ENCODE measurements around the gene YWHAB. TPM values are rescaled to one million over a fixed set of nuclear protein-coding genes. Genes with fewer than 3 reads are reported as not detected.

The YWHAB gene
- total and polyA plus RNA-seq, 3 experiments from 2014 or later: 275 to 661 (median 276) TPM

DNA sequence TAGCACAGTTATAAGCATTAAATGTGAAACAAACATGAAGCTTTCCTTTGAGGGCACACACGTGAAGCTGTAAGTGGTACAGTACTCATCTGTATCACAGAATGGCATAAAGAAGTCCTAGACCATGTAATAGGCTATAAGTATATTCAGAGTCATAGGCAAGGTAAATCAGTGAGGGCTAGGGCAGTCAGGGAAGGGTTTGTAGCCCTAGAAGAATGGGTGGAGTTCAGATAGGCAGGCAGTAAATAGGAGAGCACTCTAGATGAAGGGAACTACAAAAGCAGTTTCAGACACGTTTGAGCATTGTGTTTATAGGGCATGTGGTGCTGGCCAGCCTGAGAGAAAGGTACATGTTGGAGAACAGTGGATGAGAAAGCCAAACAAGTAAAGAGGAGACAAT is 9.5 kb downstream of the YWHAB start:
- Histone ChIP-seq H3K27ac (ENCODE audit: low read depth, low read length) (no peak overlapping the region), H3K9me3 (ENCODE audit: low read length) (no peaks in the 10 kb centered on the region), H3K36me3 (ENCODE audit: insufficient read depth, low read length) (peaks cover 6% of the 10 kb centered on the region), H3K4me3 (ENCODE audit: low read length) (no peak overlapping the region), H3K27me3 (ENCODE audit: insufficient read depth, low read length, poor library complexity, severe bottlenecking) (no peaks in the 10 kb centered on the region), H3K4me1 (ENCODE audit: insufficient read depth, low read length) (peaks cover 86% of the 10 kb centered on the region)
- ChIA-PET CTCF (interaction anchor here (1.7 kb wide), 1 partner anchor 14 kb away, joined by 5 read pairs; the partner anchor contains the start of gene PABPC1L), POLR2A (no interaction called here)
- Mint-ChIP-seq H3K36me3 (peaks cover 0 to 53% (median 15%) of the 10 kb centered on the region in 3 donors), H3K9me3 (no peaks in the 10 kb centered on the region), H3K4me1 (peaks cover 74 to 93% (median 92%) of the 10 kb centered on the region in 3 donors), H3K27me3 (no peaks in the 10 kb centered on the region), H3K27ac (peak overlapping the region; percentile 1 to 86 (median 67)), H3K4me3 (peak overlapping the region in 5 of 7 donors; percentile 12 to 50 (median 32))
- no peak for DNase-seq

DNA sequence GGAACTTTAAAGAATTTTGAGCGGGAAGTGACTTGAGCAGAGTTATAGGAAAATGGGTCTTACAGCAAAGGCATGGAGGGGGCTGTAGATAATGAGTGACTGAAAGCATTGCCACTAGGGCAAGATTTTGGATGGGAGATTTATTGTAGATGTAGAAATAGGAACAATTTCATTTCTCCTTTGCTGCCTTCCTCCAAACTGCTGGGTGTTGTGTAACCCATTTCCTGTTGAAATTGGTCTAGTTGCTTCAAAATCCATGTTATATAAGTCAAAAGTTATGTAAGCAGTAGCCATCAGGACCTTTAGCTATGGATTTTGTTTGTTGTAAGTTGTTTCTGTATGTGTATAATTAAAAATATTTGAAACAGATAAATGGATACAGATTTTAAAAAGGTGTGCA is 11.1 kb downstream of the YWHAB start:
- DNase-seq: no peak
- Mint-ChIP-seq H3K4me3 (peak overlapping the region in 6 of 7 donors; percentile 21 to 82 (median 48)), H3K27ac (peak overlapping the region; percentile 22 to 86 (median 68)), H3K4me1 (peaks cover 77 to 94% (median 94%) of the 10 kb centered on the region in 3 donors), H3K36me3 (peaks cover 0 to 58% (median 19%) of the 10 kb centered on the region in 3 donors), H3K9me3 (no peaks in the 10 kb centered on the region), H3K27me3 (no peaks in the 10 kb centered on the region)
- Histone ChIP-seq H3K9me3 (ENCODE audit: low read length) (no peaks in the 10 kb centered on the region), H3K4me3 (ENCODE audit: low read length) (no peak overlapping the region), H3K36me3 (ENCODE audit: insufficient read depth, low read length) (peaks cover 8% of the 10 kb centered on the region), H3K27ac (ENCODE audit: low read depth, low read length) (no peak overlapping the region), H3K27me3 (ENCODE audit: insufficient read depth, low read length, poor library complexity, severe bottlenecking) (no peaks in the 10 kb centered on the region), H3K4me1 (ENCODE audit: insufficient read depth, low read length) (peaks cover 81% of the 10 kb centered on the region)
- ChIA-PET POLR2A (interaction anchor here (1.3 kb wide), 1 partner anchor 8 kb away, joined by 5 read pairs; no protein-coding TSS in a partner anchor), CTCF (interaction anchor here (1.5 to 1.7 kb wide), 2 partner anchors 13 to 145 kb away, joined by 3 to 5 read pairs; partner anchors contain the start of gene PABPC1L)

DNA sequence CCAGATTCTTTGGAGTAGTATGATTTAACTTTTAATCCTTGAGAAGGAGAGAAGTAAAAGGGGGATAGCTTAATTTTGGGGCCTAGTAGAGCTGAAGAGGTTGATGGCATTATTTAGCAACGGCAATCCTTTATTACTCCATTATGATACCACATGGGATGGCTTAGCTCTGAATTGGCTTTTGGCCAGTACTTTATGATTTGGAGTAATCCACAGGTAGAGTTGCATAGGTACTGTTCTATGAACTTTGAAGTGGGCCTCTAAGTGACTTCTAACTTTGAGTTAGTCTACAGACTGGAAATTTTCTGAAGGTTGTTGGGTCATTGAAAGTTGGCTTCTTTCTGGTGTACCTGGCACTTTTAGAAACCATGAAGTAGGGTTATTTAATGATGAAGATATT is 11.6 kb downstream of the YWHAB start:
- no peak for DNase-seq
- Histone ChIP-seq H3K4me1 (ENCODE audit: insufficient read depth, low read length) (peaks cover 76% of the 10 kb centered on the region), H3K27ac (ENCODE audit: low read depth, low read length) (no peak overlapping the region), H3K27me3 (ENCODE audit: insufficient read depth, low read length, poor library complexity, severe bottlenecking) (no peaks in the 10 kb centered on the region), H3K9me3 (ENCODE audit: low read length) (no peaks in the 10 kb centered on the region), H3K4me3 (ENCODE audit: low read length) (no peak overlapping the region), H3K36me3 (ENCODE audit: insufficient read depth, low read length) (peaks cover 14% of the 10 kb centered on the region)
- peaks cover 0 to 60% (median 17%) of the 10 kb centered on the region in 3 donors for H3K36me3 Mint-ChIP-seq
- no peaks in the 10 kb centered on the region for H3K9me3 Mint-ChIP-seq
- CTCF ChIA-PET: interaction anchor here (1.5 to 1.7 kb wide), 2 partner anchors 30 to 145 kb away, joined by 3 to 4 read pairs; no protein-coding TSS in a partner anchor
- no peaks in the 10 kb centered on the region for H3K27me3 Mint-ChIP-seq
- peak overlapping the region in 5 of 7 donors; percentile 20 to 82 (median 51) for H3K4me3 Mint-ChIP-seq
- H3K4me1 Mint-ChIP-seq: peaks cover 74 to 94% (median 90%) of the 10 kb centered on the region in 3 donors
- POLR2A ChIA-PET: interaction anchor here (1.3 kb wide), 1 partner anchor 9 kb away, joined by 5 read pairs; no protein-coding TSS in a partner anchor
- H3K27ac Mint-ChIP-seq: peak overlapping the region; percentile 22 to 86 (median 68)

DNA sequence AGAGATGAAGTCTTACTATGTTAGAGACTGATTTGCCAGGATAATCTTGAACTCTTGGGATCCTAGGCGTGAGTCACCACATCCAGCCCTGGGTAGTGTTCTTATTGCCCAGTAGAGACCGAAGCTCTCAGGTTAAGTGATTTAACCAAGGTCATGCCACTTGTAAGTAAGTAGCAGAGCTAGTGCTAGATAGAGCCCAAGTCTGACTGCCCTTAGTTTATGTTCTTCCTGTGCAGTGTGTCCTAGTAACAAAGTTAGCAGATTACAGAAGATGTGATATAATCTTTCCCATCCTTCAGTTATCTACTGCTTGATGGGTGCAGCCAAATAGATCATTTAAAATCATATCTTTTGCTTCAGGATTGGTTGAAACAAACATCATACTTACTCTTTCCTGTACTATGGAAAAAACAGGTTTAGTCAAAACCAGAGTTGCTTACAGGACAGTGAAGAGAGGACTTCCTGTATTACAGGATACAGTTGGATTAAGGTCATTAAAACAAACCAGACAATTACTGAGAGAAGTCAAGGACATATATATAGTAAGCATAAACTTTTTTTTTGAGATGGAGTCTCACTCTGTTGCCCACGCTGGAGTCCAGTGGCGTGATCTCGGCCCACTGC is 14.8 kb downstream of the YWHAB start:
- H3K4me3 Mint-ChIP-seq: peak overlapping the region in 2 of 7 donors; percentile 5
- H3K36me3 ChIP-seq (ENCODE audit: insufficient read depth, low read length): peaks cover 45% of the 10 kb centered on the region
- POLR2A ChIA-PET: no interaction called here

DNA sequence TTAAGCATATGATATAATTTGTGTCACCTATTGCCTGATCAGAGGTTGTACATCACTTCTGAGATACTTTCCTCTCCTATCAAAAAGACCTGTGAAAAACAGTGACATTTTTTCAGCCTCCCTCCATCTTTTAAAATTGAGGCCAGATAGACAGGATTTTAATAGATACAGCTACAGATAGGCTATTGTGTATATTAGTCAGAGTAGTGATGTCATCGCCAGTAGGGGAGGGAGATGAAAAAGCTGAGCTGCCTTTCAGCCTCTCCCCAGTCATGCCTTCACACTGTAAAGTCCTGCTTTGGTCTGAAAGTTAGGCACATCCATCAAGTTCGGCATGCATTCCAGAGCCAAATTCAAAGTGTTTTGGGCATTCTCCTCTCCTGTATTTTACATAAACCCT is 16.5 kb downstream of the YWHAB start:
- Mint-ChIP-seq H3K36me3 (peaks cover 8 to 80% (median 24%) of the 10 kb centered on the region in 3 donors), H3K9me3 (no peaks in the 10 kb centered on the region), H3K27me3 (no peaks in the 10 kb centered on the region), H3K27ac (peak overlapping the region in 2 of 8 donors; percentile 5 to 45), H3K4me1 (peaks cover 40 to 62% (median 49%) of the 10 kb centered on the region in 3 donors), H3K4me3 (no peak overlapping the region)
- Histone ChIP-seq H3K27me3 (ENCODE audit: insufficient read depth, low read length, poor library complexity, severe bottlenecking) (no peaks in the 10 kb centered on the region), H3K4me1 (ENCODE audit: insufficient read depth, low read length) (peaks cover 33% of the 10 kb centered on the region), H3K4me3 (ENCODE audit: low read length) (no peak overlapping the region), H3K9me3 (ENCODE audit: low read length) (no peaks in the 10 kb centered on the region), H3K36me3 (ENCODE audit: insufficient read depth, low read length) (peaks cover 58% of the 10 kb centered on the region), H3K27ac (ENCODE audit: low read depth, low read length) (no peak overlapping the region)
- no peak for DNase-seq
- POLR2A ChIA-PET: no interaction called here
- CTCF ChIA-PET: interaction anchor here (1.0 to 2.0 kb wide), 3 partner anchors 9 to 389 kb away, joined by 3 to 4 read pairs (median 3); no protein-coding TSS in a partner anchor

More for the DNA sequence above, 14.8 kb downstream of the YWHAB start:
- Histone ChIP-seq H3K9me3 (ENCODE audit: low read length) (no peaks in the 10 kb centered on the region), H3K4me3 (ENCODE audit: low read length) (no peak overlapping the region), H3K27me3 (ENCODE audit: insufficient read depth, low read length, poor library complexity, severe bottlenecking) (no peaks in the 10 kb centered on the region), H3K4me1 (ENCODE audit: insufficient read depth, low read length) (peaks cover 49% of the 10 kb centered on the region), H3K27ac (ENCODE audit: low read depth, low read length) (no peak overlapping the region)
- Mint-ChIP-seq H3K27ac (peak overlapping the region in 7 of 8 donors; percentile 28 to 87 (median 51)), H3K4me1 (peaks cover 55 to 78% (median 66%) of the 10 kb centered on the region in 3 donors), H3K36me3 (peaks cover 7 to 71% (median 25%) of the 10 kb centered on the region in 3 donors), H3K9me3 (no peaks in the 10 kb centered on the region), H3K27me3 (no peaks in the 10 kb centered on the region)
- CTCF ChIA-PET: no interaction called here
- DNase-seq: no peak

DNA sequence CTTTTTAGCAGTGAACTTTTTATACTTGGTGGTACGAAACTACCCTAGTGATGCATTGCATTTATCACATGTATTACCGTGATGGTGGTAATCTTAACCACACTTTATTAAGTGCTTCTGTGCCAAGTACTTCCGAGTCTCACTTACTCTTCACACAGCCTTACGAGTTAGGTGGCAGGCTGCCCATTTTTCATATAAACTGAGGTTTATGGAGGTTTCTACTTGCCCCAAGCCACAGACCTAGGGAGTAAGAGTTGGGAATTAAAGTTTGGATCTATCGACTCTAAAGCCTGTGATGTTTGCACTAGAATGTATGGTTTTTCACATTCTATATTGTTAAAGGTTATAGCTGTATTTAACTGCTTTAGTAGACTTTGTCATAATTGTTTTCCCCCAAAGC is 18.9 kb downstream of the YWHAB start:
- peak overlapping the region in 1 of 8 donors; percentile 2 for H3K27ac Mint-ChIP-seq
- H3K27ac ChIP-seq (ENCODE audit: low read depth, low read length): no peak overlapping the region
- no peak for DNase-seq
- no peaks in the 10 kb centered on the region for H3K27me3 ChIP-seq (ENCODE audit: insufficient read depth, low read length, poor library complexity, severe bottlenecking)
- H3K36me3 Mint-ChIP-seq: peaks cover 8 to 89% (median 19%) of the 10 kb centered on the region in 3 donors
- H3K9me3 ChIP-seq (ENCODE audit: low read length): no peaks in the 10 kb centered on the region
- H3K27me3 Mint-ChIP-seq: no peaks in the 10 kb centered on the region
- H3K9me3 Mint-ChIP-seq: no peaks in the 10 kb centered on the region
- H3K4me3 ChIP-seq (ENCODE audit: low read length): no peak overlapping the region
- ChIA-PET CTCF (no interaction called here), POLR2A (no interaction called here)
- peaks cover 34 to 50% (median 39%) of the 10 kb centered on the region in 3 donors for H3K4me1 Mint-ChIP-seq
- peaks cover 20% of the 10 kb centered on the region for H3K4me1 ChIP-seq (ENCODE audit: insufficient read depth, low read length)
- H3K4me3 Mint-ChIP-seq: no peak overlapping the region
- H3K36me3 ChIP-seq (ENCODE audit: insufficient read depth, low read length): peaks cover 57% of the 10 kb centered on the region

DNA sequence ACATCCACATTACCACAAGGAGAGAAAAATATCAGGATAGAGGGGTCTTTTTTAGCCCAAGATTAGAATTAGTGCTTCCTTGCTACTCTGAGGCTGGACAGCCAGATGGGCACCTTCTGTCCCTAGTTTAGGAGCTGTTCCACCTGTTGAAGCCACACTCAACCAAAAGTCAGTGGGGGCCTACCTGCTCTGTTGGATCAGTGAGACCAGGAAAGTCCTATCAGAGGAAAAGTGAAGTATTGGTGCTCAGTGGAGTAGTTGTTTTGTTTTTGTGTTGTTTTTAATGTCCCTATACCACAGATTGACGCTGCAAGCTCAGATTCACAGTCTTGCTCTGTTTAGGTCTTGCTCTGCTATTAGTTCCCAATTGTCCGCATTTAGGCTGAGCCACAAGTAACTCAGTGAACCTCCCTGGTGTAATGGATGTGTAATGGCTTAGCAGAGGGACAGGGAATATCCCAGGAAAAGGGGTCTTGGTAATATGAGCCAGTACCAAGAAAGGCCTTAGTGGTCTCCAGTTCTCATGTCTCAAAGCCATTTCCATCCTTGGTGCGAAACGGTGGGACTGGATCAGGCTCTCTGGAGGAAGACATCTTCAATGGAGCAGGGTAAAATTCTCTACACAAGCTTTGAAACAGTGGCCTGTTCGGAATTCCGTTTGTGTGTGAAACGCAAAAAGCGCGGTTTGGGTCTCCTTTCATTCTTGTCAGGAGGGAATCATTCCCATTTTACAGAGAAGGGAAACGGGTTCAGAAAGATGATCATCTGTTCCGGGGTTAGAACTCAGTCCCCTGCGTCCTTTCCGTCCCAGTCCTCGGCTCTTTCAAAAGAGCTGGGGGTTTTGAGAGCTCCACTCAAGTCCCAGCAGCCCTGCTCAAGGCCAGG is 23.7 kb downstream of the YWHAB start:
- Histone ChIP-seq H3K27ac (ENCODE audit: low read depth, low read length) (no peak overlapping the region), H3K27me3 (ENCODE audit: insufficient read depth, low read length, poor library complexity, severe bottlenecking) (no peaks in the 10 kb centered on the region), H3K4me3 (ENCODE audit: low read length) (peak overlapping the region; percentile 70), H3K4me1 (ENCODE audit: insufficient read depth, low read length) (peaks cover 15% of the 10 kb centered on the region), H3K9me3 (ENCODE audit: low read length) (no peaks in the 10 kb centered on the region), H3K36me3 (ENCODE audit: insufficient read depth, low read length) (peaks cover 29% of the 10 kb centered on the region)
- ChIA-PET CTCF (interaction anchor here (0.6 to 1.2 kb wide), 3 partner anchors 13 to 46 kb away, joined by 3 to 5 read pairs (median 5); no protein-coding TSS in a partner anchor), POLR2A (interaction anchor here (1.2 to 1.7 kb wide), 2 partner anchors 17 to 24 kb away, joined by 5 to 8 read pairs; partner anchors contain the start of gene YWHAB)
- DNase-seq: no peak
- peak overlapping the region; percentile 34 to 82 (median 59) for H3K27ac Mint-ChIP-seq
- peaks cover 11 to 34% (median 16%) of the 10 kb centered on the region in 3 donors for H3K4me1 Mint-ChIP-seq
- H3K27me3 Mint-ChIP-seq: no peaks in the 10 kb centered on the region
- peaks cover 3 to 56% (median 8%) of the 10 kb centered on the region in 3 donors for H3K36me3 Mint-ChIP-seq
- peak overlapping the region; percentile 77 to 92 (median 86) for H3K4me3 Mint-ChIP-seq
- H3K9me3 Mint-ChIP-seq: no peaks in the 10 kb centered on the region

Measured in CD8-positive, alpha-beta memory T cell (primary cell).